Measurements from ENCODE around the gene METTL16. TPM values are rescaled to one million over a fixed set of nuclear protein-coding genes. Genes with fewer than 3 reads are reported as not detected.
"Not testable (repeated sequence)": the region's sequence is repeated elsewhere in the genome, so short reads cannot be mapped to it uniquely, and the experiment has no call there.

The METTL16 gene, protein sequence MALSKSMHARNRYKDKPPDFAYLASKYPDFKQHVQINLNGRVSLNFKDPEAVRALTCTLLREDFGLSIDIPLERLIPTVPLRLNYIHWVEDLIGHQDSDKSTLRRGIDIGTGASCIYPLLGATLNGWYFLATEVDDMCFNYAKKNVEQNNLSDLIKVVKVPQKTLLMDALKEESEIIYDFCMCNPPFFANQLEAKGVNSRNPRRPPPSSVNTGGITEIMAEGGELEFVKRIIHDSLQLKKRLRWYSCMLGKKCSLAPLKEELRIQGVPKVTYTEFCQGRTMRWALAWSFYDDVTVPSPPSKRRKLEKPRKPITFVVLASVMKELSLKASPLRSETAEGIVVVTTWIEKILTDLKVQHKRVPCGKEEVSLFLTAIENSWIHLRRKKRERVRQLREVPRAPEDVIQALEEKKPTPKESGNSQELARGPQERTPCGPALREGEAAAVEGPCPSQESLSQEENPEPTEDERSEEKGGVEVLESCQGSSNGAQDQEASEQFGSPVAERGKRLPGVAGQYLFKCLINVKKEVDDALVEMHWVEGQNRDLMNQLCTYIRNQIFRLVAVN
- polyA plus RNA-seq (2014; cell fraction: cytosol; rRNA removed) = 31.3 and 52.9 TPM in 2 replicates
- 29.9 and 45.0 TPM in 2 replicates for polyA plus RNA-seq (2014; cell fraction: nucleus; rRNA removed)

- peak; percentile 99 for DNase-seq (ENCODE audit: low spot score)
Observed at GRCh38 chr17:2511462-2512369, at the start of gene METTL16. TSS of gene METTL16 (minus strand) at chr17:2511888. CDS start at chr17:2502331, 9,557 bp downstream.

DNA sequence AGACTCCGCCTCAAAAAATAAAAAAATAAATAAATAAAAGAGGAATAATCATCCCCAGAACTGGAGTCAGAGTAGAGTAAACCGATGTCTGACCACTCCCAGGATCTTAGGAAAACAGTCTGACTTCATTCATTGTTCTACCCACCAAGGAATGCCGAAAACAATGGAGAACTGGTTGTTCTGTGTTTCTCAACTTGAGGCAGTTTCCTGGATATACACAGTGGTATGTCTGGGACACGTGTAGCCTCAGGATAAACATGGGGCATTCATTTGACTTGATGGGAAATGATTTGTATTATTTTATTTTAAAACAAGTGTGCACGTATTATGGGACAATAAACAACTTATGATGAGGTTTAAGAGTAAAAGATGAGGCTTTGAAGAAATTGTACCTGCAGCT lies 49.0 kb upstream of the METTL16 start:
- no peak for DNase-seq (ENCODE audit: low spot score)

- DNase-seq (ENCODE audit: low spot score) = no peak
Observed at GRCh38 chr17:2551928-2552327, 40.2 kb upstream of the METTL16 start.

DNA sequence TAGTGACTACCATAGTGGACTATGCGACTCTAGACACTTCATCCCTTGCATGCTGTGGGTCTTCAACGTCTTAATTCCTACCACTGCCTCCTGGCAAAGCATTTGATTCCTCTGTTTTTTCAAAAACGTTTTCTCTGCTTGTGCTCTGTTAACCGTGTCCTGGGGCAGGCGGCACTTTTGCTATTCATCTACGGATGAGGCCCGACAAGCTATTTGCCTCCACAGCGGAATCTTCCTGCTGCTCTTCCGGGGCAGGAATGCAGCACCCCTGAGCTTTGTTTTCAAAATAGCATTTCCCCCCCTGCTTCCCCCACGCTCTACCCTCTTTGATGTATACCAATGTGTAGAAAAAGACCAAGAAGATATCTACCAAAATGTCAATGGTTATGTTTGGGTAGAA lies 39.8 kb upstream of the METTL16 start:
- DNase-seq (ENCODE audit: low spot score) = no peak

DNA sequence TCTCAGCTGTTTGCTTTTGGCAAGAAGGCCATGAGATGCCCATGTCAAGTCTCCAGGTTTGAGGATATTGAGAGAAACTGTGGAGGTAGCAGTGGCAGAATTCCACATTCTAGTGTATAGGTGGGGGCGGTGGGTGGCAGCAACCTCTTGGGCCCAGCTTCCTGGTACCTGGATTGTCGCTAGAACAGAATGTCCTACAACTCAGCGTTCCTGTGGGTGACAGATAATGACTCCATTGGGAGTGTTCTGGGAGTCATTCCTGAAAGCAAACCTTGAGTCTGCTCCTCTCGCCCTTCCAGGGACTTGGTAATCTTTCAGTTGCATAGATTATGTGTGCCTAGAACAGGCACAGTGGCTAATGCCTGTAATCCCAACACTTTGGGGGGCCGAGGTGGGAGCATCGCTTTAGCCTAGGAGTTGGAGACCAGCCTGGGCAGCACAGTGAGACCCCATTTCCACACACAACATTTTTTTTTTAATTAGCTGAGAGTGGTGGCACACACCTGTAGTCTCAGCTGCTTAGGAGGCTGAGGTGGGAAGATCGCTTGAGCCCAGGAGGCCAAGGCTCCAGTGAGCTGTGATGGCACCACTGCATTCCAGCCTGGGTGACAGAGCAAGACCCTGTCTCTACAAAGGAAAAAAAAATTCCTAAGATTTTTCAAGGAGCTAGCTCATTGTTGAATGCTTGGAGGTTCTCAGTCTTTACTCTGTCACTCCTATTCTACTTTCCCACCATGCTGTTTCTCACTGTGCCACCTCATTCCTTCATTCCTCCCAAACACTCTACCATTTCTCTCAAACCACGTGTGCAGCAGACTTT lies 37.9 kb upstream of the METTL16 start:
- no peak for DNase-seq (ENCODE audit: low spot score)

GRCh38 chr17:2548026-2548425 lies 36.3 kb upstream of the METTL16 start:
- not testable (repeated sequence) for DNase-seq (ENCODE audit: low spot score)

- DNase-seq (ENCODE audit: low spot score) = no peak
Observed at GRCh38 chr17:2547176-2547575, 35.5 kb upstream of the METTL16 start.

DNA sequence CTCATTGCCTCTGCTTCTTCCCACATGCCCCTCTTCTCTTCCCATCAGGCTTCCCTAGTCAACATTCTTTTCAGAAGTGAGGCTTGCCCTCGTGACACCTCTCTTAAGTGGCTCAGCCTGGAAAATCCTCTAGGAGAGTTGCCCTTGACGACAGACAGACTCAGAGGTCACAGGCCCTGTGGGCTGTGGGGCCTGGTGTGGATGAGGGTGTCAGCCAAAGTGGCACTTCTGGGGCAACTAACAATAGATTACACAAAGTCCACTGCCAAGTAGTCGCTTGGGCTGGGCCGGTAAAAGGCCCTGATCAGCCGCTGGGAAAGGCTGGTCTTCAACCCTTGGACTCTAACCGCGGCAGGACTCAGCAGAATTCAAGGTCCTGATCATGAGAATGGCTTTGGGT lies 33.7 kb upstream of the METTL16 start:
- DNase-seq (ENCODE audit: low spot score) = no peak

DNA sequence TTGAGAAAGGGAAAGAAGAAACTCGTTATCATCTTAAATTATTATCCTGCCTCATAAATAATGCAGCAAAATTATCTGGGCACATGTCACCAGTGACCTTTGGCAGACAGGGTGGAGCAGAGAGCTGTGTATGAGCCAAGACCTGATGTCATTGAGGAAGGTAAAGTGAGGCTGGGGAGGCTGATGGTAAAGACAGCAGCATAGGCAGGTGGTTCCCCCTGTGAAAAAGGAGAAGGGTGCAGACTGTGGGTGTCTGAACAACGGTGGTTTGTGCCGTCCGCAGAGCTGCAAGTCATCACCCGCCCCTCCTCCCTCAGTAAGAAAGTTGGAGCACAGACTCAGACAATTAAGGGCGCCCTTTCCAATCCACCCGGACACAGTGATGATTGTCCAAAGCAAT lies 30.8 kb upstream of the METTL16 start:
- no peak for DNase-seq (ENCODE audit: low spot score)

DNA sequence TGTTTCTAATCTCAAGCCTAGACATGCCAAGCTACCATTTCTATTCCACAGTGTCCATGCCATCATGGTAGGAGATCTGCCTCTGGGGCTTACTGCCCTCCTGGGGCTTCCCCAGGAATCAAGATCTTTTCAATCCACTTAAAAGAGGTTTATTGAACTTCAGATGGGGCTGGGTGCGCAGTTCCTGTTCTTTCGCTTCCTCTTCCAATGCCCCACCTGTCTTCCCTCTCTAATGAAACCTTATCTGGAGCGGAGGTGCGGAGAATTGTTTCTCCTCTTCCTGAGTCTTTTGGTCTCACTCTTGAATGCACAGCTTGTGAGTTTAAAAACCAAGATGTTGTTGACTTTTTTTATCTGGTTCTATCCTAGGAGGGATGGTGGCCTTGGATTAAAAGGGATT lies 30.4 kb upstream of the METTL16 start:
- DNase-seq (ENCODE audit: low spot score) = no peak

GRCh38 chr17:2537579-2537978 lies 25.9 kb upstream of the METTL16 start:
- DNase-seq (ENCODE audit: low spot score) = not testable (repeated sequence)

- DNase-seq (ENCODE audit: low spot score) = no peak
Observed at GRCh38 chr17:2532146-2532720, 20.5 kb upstream of the METTL16 start.

DNA sequence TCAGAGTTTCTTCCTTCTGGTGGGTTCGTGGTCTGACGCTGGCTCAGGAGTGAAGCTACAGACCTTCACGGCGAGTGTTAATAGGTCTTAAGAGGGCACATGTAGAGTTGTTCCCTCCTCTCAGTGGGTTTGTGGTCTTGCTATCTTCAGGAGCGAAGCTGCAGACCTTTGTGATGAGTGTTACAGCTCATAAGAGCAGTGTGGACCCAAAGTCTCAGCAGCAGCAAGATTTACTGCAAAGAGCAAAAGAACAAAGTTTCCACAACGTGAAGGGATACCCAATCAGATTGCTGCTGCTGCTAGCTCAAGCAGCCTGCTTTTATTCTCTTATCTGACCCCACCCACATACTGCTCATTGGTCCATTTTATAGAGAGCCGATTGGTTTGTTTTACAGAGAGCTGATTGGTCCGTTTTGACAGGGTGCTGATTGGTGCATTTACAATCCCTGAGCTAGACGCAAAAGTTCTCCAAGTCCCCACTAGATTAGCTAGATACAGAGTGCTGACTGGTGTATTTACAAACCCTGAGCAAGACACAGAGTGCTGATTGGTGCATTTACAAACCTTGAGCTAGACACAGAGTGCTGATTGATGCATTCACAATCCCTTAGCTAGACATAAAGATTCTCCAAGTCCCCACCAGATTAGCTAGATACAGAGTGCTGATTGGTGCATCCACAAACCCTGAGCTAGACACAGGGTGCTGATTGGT lies 19.7 kb upstream of the METTL16 start:
- not testable (repeated sequence) for DNase-seq (ENCODE audit: low spot score)

GRCh38 chr17:2521775-2522410 lies 10.2 kb upstream of the METTL16 start:
- DNase-seq (ENCODE audit: low spot score) = not testable (repeated sequence)

DNA sequence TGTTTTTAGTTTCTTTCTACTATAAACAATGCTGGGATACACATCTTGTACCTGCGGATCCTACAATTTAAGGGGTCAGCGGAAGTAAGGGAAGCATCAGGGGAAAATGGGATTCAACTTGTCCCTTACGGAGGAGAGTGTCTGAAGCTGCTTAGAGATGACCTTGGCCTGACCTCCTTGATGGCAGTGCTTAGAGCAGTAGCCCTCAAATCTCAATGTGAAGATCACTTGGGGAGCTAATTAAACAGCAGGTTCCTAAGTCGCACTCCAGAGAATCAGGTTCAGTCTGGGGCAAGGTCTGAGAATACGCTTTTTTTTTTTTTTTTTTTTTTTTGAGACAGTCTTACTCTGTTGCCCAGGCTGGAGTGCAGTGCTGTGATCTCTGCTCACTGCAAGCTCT lies 9.6 kb upstream of the METTL16 start:
- DNase-seq (ENCODE audit: low spot score) = no peak

GRCh38 chr17:2517539-2517938 lies 5.9 kb upstream of the METTL16 start:
- DNase-seq (ENCODE audit: low spot score) = no peak

DNA sequence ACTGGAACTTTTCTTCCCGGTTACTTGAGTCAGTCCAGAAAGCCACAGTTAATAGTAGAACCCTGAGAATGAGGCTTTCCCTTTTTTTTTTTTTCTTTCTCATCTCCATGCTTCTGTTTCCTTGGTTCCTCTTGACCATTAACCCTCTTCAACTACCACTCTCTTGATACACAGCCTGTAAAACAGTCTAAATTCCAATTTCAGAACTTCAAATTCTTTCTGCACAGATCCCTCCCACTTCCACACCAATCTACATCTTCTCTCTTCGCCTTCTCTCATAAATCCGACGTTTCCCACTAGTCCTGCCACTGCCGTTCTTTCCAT lies 588 bp downstream of the METTL16 start:
- no peak for DNase-seq (ENCODE audit: low spot score)

DNA sequence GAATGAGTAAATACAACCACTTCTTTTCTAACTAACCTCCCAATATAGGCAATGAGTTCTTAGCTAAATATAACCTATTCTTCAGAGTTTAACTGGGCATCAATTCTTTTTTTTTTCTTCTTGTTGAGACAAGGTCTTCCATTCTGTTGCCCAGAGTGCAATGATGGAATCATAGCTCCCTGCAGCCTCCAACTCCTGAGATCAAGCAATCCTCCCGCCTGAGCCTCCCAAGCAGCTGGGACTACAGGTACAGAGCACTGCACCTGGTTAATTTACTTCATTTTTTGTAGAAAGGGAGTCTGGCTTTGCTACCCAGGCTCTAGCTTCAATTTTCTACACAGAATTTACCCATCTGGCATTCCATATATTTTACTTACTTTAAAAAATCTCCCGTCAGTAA lies 1.1 kb downstream of the METTL16 start:
- no peak for DNase-seq (ENCODE audit: low spot score)

- no peak for DNase-seq (ENCODE audit: low spot score)
Observed at GRCh38 chr17:2508035-2508434, 3.7 kb downstream of the METTL16 start.

DNA sequence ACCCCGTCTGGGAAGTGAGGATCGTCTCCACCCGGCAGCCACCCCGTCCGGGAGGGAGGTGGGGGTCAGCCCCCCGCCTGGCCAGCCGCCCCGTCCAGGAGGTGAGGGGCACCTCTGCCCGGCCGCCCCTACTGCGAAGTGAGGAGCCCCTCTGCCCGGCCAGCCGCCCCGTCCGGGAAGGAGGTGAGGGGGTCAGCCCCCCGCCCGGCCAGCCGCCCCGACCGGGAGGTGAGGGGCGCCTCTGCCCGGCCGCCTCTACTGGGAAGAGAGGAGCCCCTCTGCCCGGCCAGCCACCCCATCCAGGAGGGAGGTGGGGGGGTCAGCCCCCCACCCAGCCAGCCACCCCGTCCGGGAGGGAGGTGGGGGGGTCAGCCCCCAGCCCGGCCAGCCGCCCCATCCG lies 4.7 kb downstream of the METTL16 start:
- DNase-seq (ENCODE audit: low spot score) = not testable (repeated sequence)
